BE2C (cell line): ENCODE data around the gene PRTG.
A peak's percentile ranks its signal among the peaks of the same experiment; 100 is the strongest.

Experiments used
- DNase-seq: peaks from one replicate; pipeline ENCODE4 v3.0.0-alpha.2; 2020
- H3K27me3 ChIP-seq: fragments of 250-450 bp; sonication (Bioruptor Pico); 2 replicates; pipeline ENCODE4 v1.5.1; 2020; ENCODE audit warnings: mild to moderate bottlenecking
- H3K36me3 ChIP-seq: fragments of 250-450 bp; sonication (Bioruptor Pico); 2 replicates; pipeline ENCODE4 v1.5.1; 2020; ENCODE audit warnings: mild to moderate bottlenecking
- H3K4me1 ChIP-seq: fragments of 250-450 bp; sonication (Bioruptor Pico); 2 replicates; pipeline ENCODE4 v1.5.1; 2020
- H3K4me3 ChIP-seq: 2 replicates; pipeline ENCODE4 v1.5.1; 2011; ENCODE audit warnings: low read depth, low read length
- H3K9me3 ChIP-seq: fragments of 250-450 bp; sonication (Bioruptor Pico); 2 replicates; pipeline ENCODE4 v1.5.1; 2020
- CTCF ChIP-seq: IDR thresholded peaks from 2 replicates; pipeline ENCODE4 v1.5.1; 2012; ENCODE audit warnings: mild to moderate bottlenecking, low read depth, low read length

The PRTG gene

GRCh38 chr15:55740981-55741832 is 1.7 kb downstream of the PRTG start:
- TF ChIP-seq CTCF: no peak
- H3K27me3 ChIP-seq: no peaks in the 10 kb centered on the region
- H3K4me1 ChIP-seq: peaks cover 11% of the 10 kb centered on the region
- no peaks in the 10 kb centered on the region for H3K9me3 ChIP-seq
- peak overlapping the region; percentile 97 for H3K4me3 ChIP-seq
- peaks cover 2% of the 10 kb centered on the region; the same call in 1 of the 2 replicates for H3K36me3 ChIP-seq
- DNase-seq: peak; percentile 50

- no peak for TF ChIP-seq CTCF
- Histone ChIP-seq H3K36me3 (peaks cover 2% of the 10 kb centered on the region; the same call in 1 of the 2 replicates), H3K9me3 (no peaks in the 10 kb centered on the region), H3K4me3 (peak overlapping the region; percentile 97), H3K4me1 (peaks cover 11% of the 10 kb centered on the region), H3K27me3 (no peaks in the 10 kb centered on the region)
- no peak for DNase-seq
Observed at GRCh38 chr15:55740359-55740878, 2.5 kb downstream of the PRTG start.

GRCh38 chr15:55739641-55740040 is 3.3 kb downstream of the PRTG start:
- no peak overlapping the region for H3K4me3 ChIP-seq
- TF ChIP-seq CTCF: no peak
- no peak for DNase-seq
- H3K4me1 ChIP-seq: peaks cover 11% of the 10 kb centered on the region
- H3K36me3 ChIP-seq: peaks cover 2% of the 10 kb centered on the region; the same call in 1 of the 2 replicates
- no peaks in the 10 kb centered on the region for H3K27me3 ChIP-seq
- H3K9me3 ChIP-seq: no peaks in the 10 kb centered on the region

GRCh38 chr15:55738715-55739114 is 4.2 kb downstream of the PRTG start:
- no peaks in the 10 kb centered on the region for H3K27me3 ChIP-seq
- no peaks in the 10 kb centered on the region for H3K9me3 ChIP-seq
- DNase-seq: no peak
- peaks cover 11% of the 10 kb centered on the region for H3K4me1 ChIP-seq
- no peak for TF ChIP-seq CTCF
- H3K36me3 ChIP-seq: peaks cover 2% of the 10 kb centered on the region; the same call in 1 of the 2 replicates
- H3K4me3 ChIP-seq: no peak overlapping the region

GRCh38 chr15:55737373-55737772 is 5.6 kb downstream of the PRTG start:
- Histone ChIP-seq H3K27me3 (no peaks in the 10 kb centered on the region), H3K4me1 (peaks cover 11% of the 10 kb centered on the region), H3K4me3 (no peak overlapping the region), H3K36me3 (peaks cover 2% of the 10 kb centered on the region; the same call in 1 of the 2 replicates), H3K9me3 (no peaks in the 10 kb centered on the region)
- no peak for TF ChIP-seq CTCF
- DNase-seq: peak; percentile 30

- H3K4me1 ChIP-seq: peaks cover 11% of the 10 kb centered on the region
- no peak for TF ChIP-seq CTCF
- no peak for DNase-seq
- peaks cover 2% of the 10 kb centered on the region; the same call in 1 of the 2 replicates for H3K36me3 ChIP-seq
- no peak overlapping the region for H3K4me3 ChIP-seq
- H3K27me3 ChIP-seq: no peaks in the 10 kb centered on the region
- no peaks in the 10 kb centered on the region for H3K9me3 ChIP-seq
Observed at GRCh38 chr15:55736756-55737155, 6.2 kb downstream of the PRTG start.
